ENCODE data around the gene GHR.

- TF ChIP-seq CTCF (conservative IDR thresholded peaks at IDR 0.05; ENCODE audit: low read depth, low read length) (no peak), EZH2 (IDR thresholded peaks at IDR 0.05; ENCODE audit: borderline replicate concordance, low read depth, low read length, poor library complexity, severe bottlenecking) (no peak)
Measured at GRCh38 chr5:42399702-42400101, 23.5 kb upstream of the GHR start.
